Measurements from ENCODE around the gene MAGI3.

DNA sequence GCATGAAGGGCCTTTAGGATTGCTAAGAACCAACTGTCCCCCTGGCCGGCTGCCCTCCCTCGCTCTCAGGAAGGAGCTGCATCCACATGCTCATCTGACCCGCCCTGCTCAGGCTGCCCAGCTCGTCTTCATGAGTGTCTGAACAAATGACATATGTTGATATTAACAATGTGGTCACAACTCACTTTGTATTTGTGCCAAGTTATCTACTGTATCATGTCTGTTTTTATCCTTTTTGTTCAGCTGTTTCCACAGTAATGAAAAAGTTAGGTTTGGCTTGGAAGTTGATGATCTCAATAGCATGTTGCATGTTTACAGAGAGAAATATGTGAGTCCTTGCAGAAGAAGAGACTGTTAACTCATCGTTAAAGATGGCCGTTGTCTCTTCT, 293.8 kb downstream of the MAGI3 start:
- TF ChIP-seq, protein P1, sequence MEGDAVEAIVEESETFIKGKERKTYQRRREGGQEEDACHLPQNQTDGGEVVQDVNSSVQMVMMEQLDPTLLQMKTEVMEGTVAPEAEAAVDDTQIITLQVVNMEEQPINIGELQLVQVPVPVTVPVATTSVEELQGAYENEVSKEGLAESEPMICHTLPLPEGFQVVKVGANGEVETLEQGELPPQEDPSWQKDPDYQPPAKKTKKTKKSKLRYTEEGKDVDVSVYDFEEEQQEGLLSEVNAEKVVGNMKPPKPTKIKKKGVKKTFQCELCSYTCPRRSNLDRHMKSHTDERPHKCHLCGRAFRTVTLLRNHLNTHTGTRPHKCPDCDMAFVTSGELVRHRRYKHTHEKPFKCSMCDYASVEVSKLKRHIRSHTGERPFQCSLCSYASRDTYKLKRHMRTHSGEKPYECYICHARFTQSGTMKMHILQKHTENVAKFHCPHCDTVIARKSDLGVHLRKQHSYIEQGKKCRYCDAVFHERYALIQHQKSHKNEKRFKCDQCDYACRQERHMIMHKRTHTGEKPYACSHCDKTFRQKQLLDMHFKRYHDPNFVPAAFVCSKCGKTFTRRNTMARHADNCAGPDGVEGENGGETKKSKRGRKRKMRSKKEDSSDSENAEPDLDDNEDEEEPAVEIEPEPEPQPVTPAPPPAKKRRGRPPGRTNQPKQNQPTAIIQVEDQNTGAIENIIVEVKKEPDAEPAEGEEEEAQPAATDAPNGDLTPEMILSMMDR (IDR thresholded peaks at IDR 0.05; ENCODE audit: low read depth, low read length), result no peak
- no peak for TF ChIP-seq EZH2phosphoT487 (IDR thresholded peaks at IDR 0.05; ENCODE audit: low read depth)

Data from OCI-LY3 (cell line).